Measurements from ENCODE around the gene EXOC7. TPM values are rescaled to one million over a fixed set of nuclear protein-coding genes. Genes with fewer than 3 reads are reported as not detected.
A peak's percentile ranks its signal among the peaks of the same experiment; 100 is the strongest.

Gene EXOC7
- total RNA-seq, 5 donors from 2014 or later (not counting 1 experiment from before 2014, with no cell fraction given): 119 to 181 (median 156) TPM

DNA sequence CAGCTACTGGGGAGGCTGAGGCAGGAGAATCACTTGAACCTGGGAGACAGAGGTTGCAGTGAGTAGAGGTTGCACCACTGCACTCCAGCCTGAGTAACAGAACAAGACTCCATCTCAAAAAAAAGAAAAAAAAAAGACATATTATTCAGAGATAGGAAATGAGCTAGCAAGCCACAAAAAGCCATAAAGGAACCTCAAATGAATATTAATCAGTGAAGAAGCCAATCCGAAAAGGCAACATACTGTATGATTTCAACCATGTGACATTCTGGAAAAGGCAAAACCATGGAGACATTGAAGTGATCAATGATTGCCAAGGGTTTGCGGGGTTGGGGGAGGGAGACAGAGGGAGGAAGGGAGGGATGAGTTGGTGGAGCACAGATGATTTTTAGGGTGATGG lies 8.4 kb upstream of the EXOC7 start:
- H3K4me1 ChIP-seq (ENCODE audit: control insufficient read depth in 1 of 2, extremely low read depth in 1 of 2, insufficient read depth in 2 of 2, low read length in 2 of 2): no peaks in the 10 kb centered on the region
- H3K4me3 ChIP-seq (ENCODE audit: control insufficient read depth in 1 of 2, extremely low read depth in 1 of 2, low read length in 1 of 2): no peak overlapping the region
- DNase-seq (no peak), ATAC-seq (replicated peaks in 1 of 4) (no peak)
- H3K36me3 ChIP-seq (ENCODE audit: control insufficient read depth in 2 of 2, extremely low read depth in 1 of 2, insufficient read depth in 1 of 2, low read length in 1 of 2): no peaks in the 10 kb centered on the region
- H3K4me3 Mint-ChIP-seq: no peak overlapping the region
- ChIA-PET CTCF (interaction anchor here in 1 of 2 donors (0.8 kb wide), 1 partner anchor 109 kb away, joined by 3 read pairs; no protein-coding TSS in a partner anchor), POLR2A (no interaction called here)
- no peak overlapping the region for H3K27ac ChIP-seq (ENCODE audit: low read length)
- H3K27me3 ChIP-seq (replicated peaks in 1 of 2; ENCODE audit: control insufficient read depth in 2 of 2, extremely low read depth in 1 of 2, insufficient read depth in 2 of 2, low read length in 1 of 2): peaks cover 0 to 3% of the 10 kb centered on the region in 2 experiments
- H3K9me3 Mint-ChIP-seq: no peaks in the 10 kb centered on the region
- no peaks in the 10 kb centered on the region for H3K9me3 ChIP-seq
- 100% methylated on average over 1 of the region's 2 CpGs for WGBS (ENCODE audit: insufficient coverage)
- no peaks in the 10 kb centered on the region for H3K4me1 Mint-ChIP-seq
- H3K27ac Mint-ChIP-seq: no peak overlapping the region
- H3K27me3 Mint-ChIP-seq: no peaks in the 10 kb centered on the region
- H3K36me3 Mint-ChIP-seq: no peaks in the 10 kb centered on the region

DNA sequence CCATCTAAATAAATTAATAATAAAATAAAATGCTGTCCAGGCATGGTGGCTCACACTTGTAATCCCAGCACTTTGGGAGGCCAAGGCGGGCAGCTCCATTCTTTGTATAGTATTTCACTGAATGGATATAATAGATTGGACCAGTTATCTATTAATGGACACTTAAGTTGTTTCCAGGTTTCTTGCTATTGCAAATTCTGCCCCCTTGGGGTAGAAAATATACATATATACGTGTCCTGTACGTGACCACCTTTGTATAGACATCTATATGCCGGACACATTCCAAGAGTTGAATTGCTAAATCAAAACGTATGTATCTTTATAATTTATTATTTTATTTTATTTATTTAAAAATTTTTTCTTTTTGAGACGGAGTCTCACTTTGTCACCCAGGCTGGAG lies 3.9 kb upstream of the EXOC7 start:
- no peaks in the 10 kb centered on the region for H3K9me3 ChIP-seq
- peaks cover 0 to 3% of the 10 kb centered on the region in 2 experiments for H3K27me3 ChIP-seq (replicated peaks in 1 of 2; ENCODE audit: control insufficient read depth in 2 of 2, extremely low read depth in 1 of 2, insufficient read depth in 2 of 2, low read length in 1 of 2)
- Mint-ChIP-seq H3K27ac (no peak overlapping the region), H3K36me3 (no peaks in the 10 kb centered on the region), H3K4me3 (no peak overlapping the region), H3K9me3 (no peaks in the 10 kb centered on the region), H3K4me1 (peaks cover 19 to 21% (median 19%) of the 10 kb centered on the region in 3 donors), H3K27me3 (no peaks in the 10 kb centered on the region)
- H3K4me1 ChIP-seq (ENCODE audit: control insufficient read depth in 1 of 2, extremely low read depth in 1 of 2, insufficient read depth in 2 of 2, low read length in 2 of 2): peaks cover 13 to 17% of the 10 kb centered on the region in 2 experiments
- no CpG with 5 or more reads among the region's 6 CpGs for WGBS (ENCODE audit: insufficient coverage)
- DNase-seq (peak in 1 of 35 experiments; percentile 41), ATAC-seq (replicated peaks in 1 of 4) (no peak)
- POLR2A ChIA-PET: no interaction called here
- H3K36me3 ChIP-seq (ENCODE audit: control insufficient read depth in 2 of 2, extremely low read depth in 1 of 2, insufficient read depth in 1 of 2, low read length in 1 of 2): no peaks in the 10 kb centered on the region
- CTCF ChIA-PET: interaction anchor here (0.5 to 0.6 kb wide), 2 partner anchors 93 to 1241 kb away, joined by 3 to 7 read pairs; no protein-coding TSS in a partner anchor
- H3K4me3 ChIP-seq (ENCODE audit: control insufficient read depth in 1 of 2, extremely low read depth in 1 of 2, low read length in 1 of 2): no peak overlapping the region
- no peak overlapping the region for H3K27ac ChIP-seq (ENCODE audit: low read length)

DNA sequence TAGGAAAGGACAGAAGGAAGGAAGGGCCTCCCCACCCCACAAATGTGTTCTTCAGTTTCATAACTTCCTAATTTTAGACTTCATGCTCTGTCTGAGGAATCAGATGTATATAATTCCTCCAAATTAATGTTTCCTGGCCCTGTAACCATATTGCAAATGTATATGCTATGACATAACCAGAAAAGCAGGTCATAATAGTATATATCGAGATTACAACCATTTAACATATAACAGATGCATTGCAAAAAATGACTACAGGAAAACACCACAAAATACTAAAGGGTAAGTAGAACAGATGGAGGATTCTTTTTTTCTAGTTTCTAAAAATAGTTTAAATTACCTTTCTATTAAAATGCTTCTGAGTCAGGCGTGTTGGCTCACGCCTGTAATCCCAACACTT lies 3.1 kb upstream of the EXOC7 start:
- Mint-ChIP-seq H3K36me3 (peaks cover under 1% of the 10 kb centered on the region), H3K9me3 (no peaks in the 10 kb centered on the region), H3K27ac (no peak overlapping the region), H3K4me3 (no peak overlapping the region), H3K4me1 (peaks cover 24 to 28% (median 26%) of the 10 kb centered on the region in 3 donors), H3K27me3 (no peaks in the 10 kb centered on the region)
- peaks cover 0 to 3% of the 10 kb centered on the region in 2 experiments for H3K27me3 ChIP-seq (replicated peaks in 1 of 2; ENCODE audit: control insufficient read depth in 2 of 2, extremely low read depth in 1 of 2, insufficient read depth in 2 of 2, low read length in 1 of 2)
- no peak overlapping the region for H3K27ac ChIP-seq (ENCODE audit: low read length)
- no peak for DNase-seq
- H3K4me1 ChIP-seq (ENCODE audit: control insufficient read depth in 1 of 2, extremely low read depth in 1 of 2, insufficient read depth in 2 of 2, low read length in 2 of 2): peaks cover 13 to 25% of the 10 kb centered on the region in 2 experiments
- H3K4me3 ChIP-seq (ENCODE audit: control insufficient read depth in 1 of 2, extremely low read depth in 1 of 2, low read length in 1 of 2): no peak overlapping the region
- POLR2A ChIA-PET: no interaction called here
- no peak for ATAC-seq (replicated peaks in 1 of 4)
- CTCF ChIA-PET: interaction anchor here in 1 of 2 donors (0.5 to 0.7 kb wide), 2 partner anchors 92 to 341 kb away, joined by 3 read pairs; no protein-coding TSS in a partner anchor
- H3K36me3 ChIP-seq (ENCODE audit: control insufficient read depth in 2 of 2, extremely low read depth in 1 of 2, insufficient read depth in 1 of 2, low read length in 1 of 2): peaks cover 0 to 5% of the 10 kb centered on the region in 2 donors
- no CpG with 5 or more reads among the region's 3 CpGs for WGBS (ENCODE audit: insufficient coverage)
- no peaks in the 10 kb centered on the region for H3K9me3 ChIP-seq

- ATAC-seq (replicated peaks in 1 of 4): no peak
- H3K27ac Mint-ChIP-seq: peak overlapping the region; percentile 91 to 94
- peaks cover 7 to 17% of the 10 kb centered on the region in 2 donors for H3K36me3 ChIP-seq (ENCODE audit: control insufficient read depth in 2 of 2, extremely low read depth in 1 of 2, insufficient read depth in 1 of 2, low read length in 1 of 2)
- peaks cover 32 to 35% (median 35%) of the 10 kb centered on the region in 3 donors for H3K4me1 Mint-ChIP-seq
- POLR2A ChIA-PET: no interaction called here
- no peaks in the 10 kb centered on the region for H3K9me3 Mint-ChIP-seq
- no peaks in the 10 kb centered on the region for H3K9me3 ChIP-seq
- peaks cover 11% of the 10 kb centered on the region for H3K36me3 Mint-ChIP-seq
- CTCF ChIA-PET: no interaction called here
- H3K27me3 ChIP-seq (replicated peaks in 1 of 2; ENCODE audit: control insufficient read depth in 2 of 2, extremely low read depth in 1 of 2, insufficient read depth in 2 of 2, low read length in 1 of 2): no peaks in the 10 kb centered on the region
- no peak overlapping the region for H3K4me3 ChIP-seq (ENCODE audit: control insufficient read depth in 1 of 2, extremely low read depth in 1 of 2, low read length in 1 of 2)
- DNase-seq: no peak
- H3K4me3 Mint-ChIP-seq: peak overlapping the region; percentile 90 to 96 (median 92)
- 86% methylated on average over 1 of the region's 5 CpGs for WGBS (ENCODE audit: insufficient coverage)
- H3K27me3 Mint-ChIP-seq: no peaks in the 10 kb centered on the region
- peaks cover 13 to 26% of the 10 kb centered on the region in 2 experiments for H3K4me1 ChIP-seq (ENCODE audit: control insufficient read depth in 1 of 2, extremely low read depth in 1 of 2, insufficient read depth in 2 of 2, low read length in 2 of 2)
- H3K27ac ChIP-seq (ENCODE audit: low read length): no peak overlapping the region
These were observed 1.3 kb upstream of the EXOC7 start for GRCh38 chr17:76104896-76105231.

DNA sequence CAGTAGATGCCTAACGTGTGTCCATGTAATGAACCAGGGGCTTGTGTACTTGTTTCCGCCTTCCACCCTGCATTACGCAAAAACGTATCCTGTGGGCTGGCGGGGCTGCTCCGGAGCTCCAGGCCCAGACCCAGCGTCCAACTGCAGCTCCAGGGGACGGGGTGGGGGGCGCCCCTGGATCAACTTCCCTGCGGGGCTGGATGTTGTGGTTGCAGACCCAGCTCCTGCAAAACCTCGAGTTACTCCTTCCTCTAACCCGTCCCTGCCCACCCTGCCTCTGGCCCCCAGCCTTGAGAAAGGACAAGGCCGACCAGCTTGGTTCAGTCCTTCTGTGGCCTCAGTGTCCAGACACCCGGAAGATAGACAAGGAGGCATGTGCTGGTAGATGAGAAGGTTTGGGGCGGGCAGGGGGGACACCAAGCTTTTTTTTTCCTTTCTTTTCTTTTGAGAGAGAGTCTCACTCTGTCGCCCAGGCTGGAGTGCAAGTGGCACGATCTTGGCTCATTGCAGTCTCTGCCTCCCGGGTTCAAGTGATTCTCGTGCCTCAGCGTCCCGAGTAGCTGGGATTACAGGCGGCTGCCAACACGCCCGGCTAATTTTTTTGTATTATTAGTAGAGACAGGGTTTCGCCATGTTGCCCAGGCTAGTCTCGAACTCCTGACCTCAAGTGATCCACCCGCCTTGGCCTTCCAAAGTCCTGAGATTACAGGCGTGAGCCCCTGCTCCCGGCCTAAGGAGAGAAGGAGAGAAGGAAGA lies 731 bp upstream of the EXOC7 start:
- Histone ChIP-seq H3K27me3 (replicated peaks in 1 of 2; ENCODE audit: control insufficient read depth in 2 of 2, extremely low read depth in 1 of 2, insufficient read depth in 2 of 2, low read length in 1 of 2) (no peaks in the 10 kb centered on the region), H3K27ac (ENCODE audit: low read length) (peak overlapping the region; percentile 71), H3K4me1 (ENCODE audit: control insufficient read depth in 1 of 2, extremely low read depth in 1 of 2, insufficient read depth in 2 of 2, low read length in 2 of 2) (peaks cover 13 to 26% of the 10 kb centered on the region in 2 experiments), H3K36me3 (ENCODE audit: control insufficient read depth in 2 of 2, extremely low read depth in 1 of 2, insufficient read depth in 1 of 2, low read length in 1 of 2) (peaks cover 7 to 22% of the 10 kb centered on the region in 2 donors), H3K4me3 (ENCODE audit: control insufficient read depth in 1 of 2, extremely low read depth in 1 of 2, low read length in 1 of 2) (peak overlapping the region; percentile 57 to 68), H3K9me3 (no peaks in the 10 kb centered on the region)
- WGBS (ENCODE audit: insufficient coverage): 82% methylated on average over 15 of the region's 29 CpGs
- POLR2A ChIA-PET: interaction anchor here (0.6 kb wide), 3 partner anchors 163 to 921 kb away, joined by 3 to 5 read pairs (median 3); no protein-coding TSS in a partner anchor
- no peak for ATAC-seq (replicated peaks in 1 of 4)
- Mint-ChIP-seq H3K4me3 (peak overlapping the region; percentile 90 to 96 (median 92)), H3K4me1 (peaks cover 36 to 39% (median 37%) of the 10 kb centered on the region in 3 donors), H3K36me3 (peaks cover 17% of the 10 kb centered on the region), H3K27ac (peak overlapping the region; percentile 91 to 94), H3K9me3 (no peaks in the 10 kb centered on the region), H3K27me3 (no peaks in the 10 kb centered on the region)
- DNase-seq: no peak
- CTCF ChIA-PET: interaction anchor here (0.6 to 1.8 kb wide), 4 partner anchors 62 to 163 kb away, joined by 3 to 9 read pairs (median 4); no protein-coding TSS in a partner anchor

DNA sequence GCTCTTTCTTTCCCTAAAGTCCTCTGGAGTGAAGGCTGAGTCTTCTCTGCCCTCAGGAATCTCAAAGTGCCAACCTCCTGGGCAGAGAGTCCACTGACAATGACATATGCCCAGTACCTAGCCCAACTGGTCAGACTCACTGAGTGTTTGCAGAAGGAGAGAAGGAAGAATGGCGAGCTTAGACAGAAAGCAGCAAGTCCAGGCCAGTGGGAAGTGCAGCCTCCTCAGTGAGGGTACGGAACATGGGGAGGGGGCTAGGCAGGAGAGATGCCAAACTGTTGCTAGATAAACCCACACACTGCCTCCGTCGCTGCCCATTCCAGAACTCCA lies 678 bp downstream of the EXOC7 start:
- WGBS (ENCODE audit: insufficient coverage): 0% methylated on average over 2 of the region's 4 CpGs
- peak in 1 of 4 experiments; percentile 1 for ATAC-seq (replicated peaks in 1 of 4)
- peak overlapping the region; percentile 91 to 94 for H3K27ac Mint-ChIP-seq
- Histone ChIP-seq H3K4me3 (ENCODE audit: control insufficient read depth in 1 of 2, extremely low read depth in 1 of 2, low read length in 1 of 2) (peak overlapping the region; percentile 57 to 68), H3K9me3 (no peaks in the 10 kb centered on the region), H3K4me1 (ENCODE audit: control insufficient read depth in 1 of 2, extremely low read depth in 1 of 2, insufficient read depth in 2 of 2, low read length in 2 of 2) (peaks cover 13 to 26% of the 10 kb centered on the region in 2 experiments), H3K36me3 (ENCODE audit: control insufficient read depth in 2 of 2, extremely low read depth in 1 of 2, insufficient read depth in 1 of 2, low read length in 1 of 2) (peaks cover 7 to 30% of the 10 kb centered on the region in 2 donors), H3K27me3 (replicated peaks in 1 of 2; ENCODE audit: control insufficient read depth in 2 of 2, extremely low read depth in 1 of 2, insufficient read depth in 2 of 2, low read length in 1 of 2) (no peaks in the 10 kb centered on the region), H3K27ac (ENCODE audit: low read length) (peak overlapping the region; percentile 71)
- CTCF ChIA-PET: interaction anchor here (0.6 to 1.8 kb wide), 6 partner anchors 79 to 193 kb away, joined by 3 to 9 read pairs (median 3); no protein-coding TSS in a partner anchor
- POLR2A ChIA-PET: no interaction called here
- peaks cover 36 to 39% (median 37%) of the 10 kb centered on the region in 3 donors for H3K4me1 Mint-ChIP-seq
- H3K4me3 Mint-ChIP-seq: peak overlapping the region; percentile 90 to 96 (median 92)
- DNase-seq: no peak
- no peaks in the 10 kb centered on the region for H3K27me3 Mint-ChIP-seq
- H3K9me3 Mint-ChIP-seq: no peaks in the 10 kb centered on the region
- H3K36me3 Mint-ChIP-seq: peaks cover 18% of the 10 kb centered on the region

Measured in T-cell (primary cell).